GM12878 (cell line): ENCODE measurements around the gene TMOD2. TPM values are rescaled to one million over a fixed set of nuclear protein-coding genes. Genes with fewer than 3 reads are reported as not detected.
A peak's percentile ranks its signal among the peaks of the same experiment; 100 is the strongest.

Source experiments
- ATAC-seq: fragments of 200-7000 bp; cut with Tn5 transposase; 3 replicates; pipeline ENCODE4 v1.9.1; 2020; ENCODE audit warnings: mild to moderate bottlenecking, moderate library complexity
- BruUV-seq: library from RNA; stranded (reverse); fragments of 400-500 nt; replicated peaks from 2 replicates; lab custom pipeline; 2021; lab: Mats Ljungman, UMichigan
- CTCF ChIA-PET: fragments of 300-600 bp; sonication (Branson Sonifier 250); formaldehyde crosslinking; extraction: SDS; loops from one replicate; lab custom pipeline; 2021; ENCODE audit warnings: inconsistent platforms; lab: Yijun Ruan, JAX
- POLR2A ChIA-PET: fragments of 350-600 bp; formaldehyde crosslinking; extraction: SDS; loops from one replicate; lab custom pipeline; 2021; ENCODE audit warnings: inconsistent platforms; lab: Charles Lee
- RAD21 ChIA-PET: fragments of 300-600 bp; sonication (Branson Sonifier 250); formaldehyde crosslinking; loops from one replicate; lab custom pipeline; 2023; ENCODE audit warnings: antibody characterized with exemption; ENCODE audit not compliant: unreplicated experiment; lab: Charles Lee
- SMC1A ChIA-PET: fragments of 300-600 bp; sonication (Branson Sonifier 250); formaldehyde crosslinking; loops from one replicate; lab custom pipeline; 2023; ENCODE audit not compliant: unreplicated experiment, uncharacterized antibody; lab: Charles Lee
- DNase-seq: peaks from one replicate; pipeline ENCODE4 v3.0.0-alpha.2; 2011; ENCODE audit warnings: low read depth, low spot score
- FAIRE-seq: peaks from 3 replicates; lab custom pipeline; 2011; peaks lifted over from hg19 to GRCh38; lab: Jason Lieb, UNC
- H2AFZ ChIP-seq: 2 replicates; pipeline ENCODE4 v1.6.0; 2011; ENCODE audit warnings: low read depth, low read length, control low read depth; ENCODE audit not compliant: control insufficient read depth
- H3K27ac ChIP-seq: 2 replicates; pipeline ENCODE4 v1.5.1; 2011; ENCODE audit warnings: control low read depth; ENCODE audit not compliant: control insufficient read depth, insufficient read depth
- H3K27me3 ChIP-seq, 2 experiments: replicated peaks in 1 of 2; 2 replicates each; pipeline versions ENCODE4 v1.6.0 to v1.6.1; 2011; ENCODE audit warnings: low read length in 1 of 2; ENCODE audit not compliant: control insufficient read depth in 2 of 2, insufficient read depth in 2 of 2
- H3K36me3 ChIP-seq, 2 experiments: 2 replicates each; pipeline ENCODE4 v1.5.1; 2011; ENCODE audit warnings: low read length in 1 of 2; ENCODE audit not compliant: control insufficient read depth in 2 of 2, insufficient read depth in 2 of 2
- H3K4me1 ChIP-seq: 2 replicates; pipeline ENCODE4 v1.6.1; 2011; ENCODE audit warnings: mild to moderate bottlenecking, low read length, moderate library complexity, mixed read lengths; ENCODE audit not compliant: control insufficient read depth, insufficient read depth
- H3K4me2 ChIP-seq: 2 replicates; pipeline ENCODE4 v1.6.0; 2011; ENCODE audit warnings: control low read depth; ENCODE audit not compliant: control insufficient read depth, insufficient read depth
- H3K4me3 ChIP-seq: fragments of 200-600 bp; sonication (generic); 2 replicates; pipeline ENCODE4 v1.5.1; 2016
- H3K79me2 ChIP-seq: 2 replicates; pipeline ENCODE4 v1.6.0; 2011; ENCODE audit warnings: low read length; ENCODE audit not compliant: control insufficient read depth, insufficient read depth
- H3K9ac ChIP-seq: 2 replicates; pipeline ENCODE4 v1.8.0; 2011; ENCODE audit warnings: low read length, control low read depth, mixed read lengths; ENCODE audit not compliant: control insufficient read depth, insufficient read depth
- H3K9me3 ChIP-seq: replicated peaks from 3 replicates; pipeline ENCODE4 v1.5.1; 2011; ENCODE audit warnings: mild to moderate bottlenecking, low read length; ENCODE audit not compliant: control insufficient read depth, insufficient read depth
- H4K20me1 ChIP-seq: 2 replicates; pipeline ENCODE4 v1.6.0; 2011; ENCODE audit not compliant: control insufficient read depth, insufficient read depth
- BACH1 ChIP-seq: fragments of 450-650 bp; IDR thresholded peaks from 2 replicates; pipeline ENCODE4 v1.6.1; 2017; ENCODE audit warnings: mild to moderate bottlenecking, borderline replicate concordance
- CTCF ChIP-seq, 3 experiments: IDR thresholded peaks in 2 of 3; conservative IDR thresholded peaks in 1 of 3; 2 replicates each; pipeline ENCODE4 v1.5.1; 2011; ENCODE audit warnings: low read depth in 3 of 3, low read length in 3 of 3, mild to moderate bottlenecking in 3 of 3, control low read depth in 2 of 3, moderate library complexity in 2 of 3, inconsistent platforms in 1 of 3, mixed read lengths in 1 of 3; ENCODE audit not compliant: control insufficient read depth in 2 of 3, insufficient read depth in 1 of 3; ENCODE audit errors: extremely low read depth in 1 of 3
- HDAC2 ChIP-seq: fragments of 200-600 bp; sonication (generic); IDR thresholded peaks from 2 replicates; pipeline ENCODE4 v1.6.1; 2017
- IRF3 ChIP-seq: fragments of 450-650 bp; IDR thresholded peaks from 2 replicates; pipeline ENCODE4 v1.6.1; 2014; ENCODE audit warnings: mild to moderate bottlenecking
- JUNB ChIP-seq: IDR thresholded peaks from 2 replicates; pipeline ENCODE4 v1.6.1; 2016; ENCODE audit warnings: antibody characterized with exemption, mild to moderate bottlenecking
- KAT2A ChIP-seq: conservative IDR thresholded peaks from 2 replicates; pipeline ENCODE4 v1.6.1; 2011; ENCODE audit warnings: low read depth, low read length; ENCODE audit not compliant: control insufficient read depth
- NBN ChIP-seq: fragments of 450-650 bp; IDR thresholded peaks from 2 replicates; pipeline ENCODE4 v1.6.1; 2016
- NR2C2 ChIP-seq: IDR thresholded peaks from 2 replicates; pipeline ENCODE4 v1.6.1; 2011; ENCODE audit warnings: borderline replicate concordance, low read depth; ENCODE audit not compliant: control insufficient read depth, insufficient read length
- NRF1 ChIP-seq: conservative IDR thresholded peaks from 2 replicates; pipeline ENCODE4 v1.6.1; 2011; ENCODE audit warnings: mild to moderate bottlenecking, low read depth, low read length, improper control_type of control experiment
- PAX5 ChIP-seq: IDR thresholded peaks from 2 replicates; pipeline ENCODE4 v1.6.1; 2011; ENCODE audit warnings: low read depth, low read length, borderline replicate concordance
- PAX8 ChIP-seq: fragments of 450-650 bp; IDR thresholded peaks from 2 replicates; pipeline ENCODE4 v1.6.1; 2017; ENCODE audit warnings: mild to moderate bottlenecking, moderate library complexity
- RAD51 ChIP-seq: fragments of 450-650 bp; IDR thresholded peaks from 2 replicates; pipeline ENCODE4 v1.6.1; 2016; ENCODE audit warnings: moderate library complexity, mild to moderate bottlenecking, inconsistent platforms
- RBBP5 ChIP-seq: fragments of 200-600 bp; sonication (generic); conservative IDR thresholded peaks from 2 replicates; pipeline ENCODE4 v1.6.1; 2016
- SIX5 ChIP-seq: IDR thresholded peaks from 2 replicates; pipeline ENCODE4 v1.6.1; 2011; ENCODE audit warnings: mild to moderate bottlenecking, low read depth, low read length, moderate library complexity; ENCODE audit not compliant: severe bottlenecking
- SMARCA5 ChIP-seq: fragments of 450-650 bp; IDR thresholded peaks from 2 replicates; pipeline ENCODE4 v1.6.1; 2017; ENCODE audit warnings: mild to moderate bottlenecking
- SMC3 ChIP-seq: IDR thresholded peaks from 2 replicates; pipeline ENCODE4 v1.6.1; 2011; ENCODE audit warnings: low read length, improper control_type of control experiment, borderline replicate concordance
- TCF3 ChIP-seq: IDR thresholded peaks from 2 replicates; pipeline ENCODE4 v1.6.1; 2012; ENCODE audit warnings: low read depth, mild to moderate bottlenecking, low read length, borderline replicate concordance; ENCODE audit not compliant: insufficient read depth
- ZBTB11 ChIP-seq: fragments of 450-650 bp; formaldehyde crosslinking; IDR thresholded peaks from 2 replicates; pipeline ENCODE4 v1.5.0; 2022; ENCODE audit warnings: mild to moderate bottlenecking, missing genetic modification characterization
- ZNF274 ChIP-seq: IDR thresholded peaks from one replicate; pipeline ENCODE4 v1.8.0; 2011; ENCODE audit not compliant: insufficient read length, insufficient read depth
- WGBS: methylation state at CpG from one replicate; pipeline ENCODE4 v1.1.6; 2016; ENCODE audit warnings: low lambda C conversion rate; ENCODE audit not compliant: insufficient replicate concordance, insufficient coverage; ENCODE audit errors: missing lambda C conversion rate; 5-methylcytosine and 5-hydroxymethylcytosine counted together
- in situ Hi-C: fragments of 300-500 bp; cut with MboI; formaldehyde crosslinking; loops from 9 replicates; pipeline ENCODE4 v1.14.3; 2018; ENCODE audit warnings: mixed read lengths
- intact Hi-C: fragments of 100-400 bp; cut with micrococcal nuclease; formaldehyde crosslinking; loops from one replicate; pipeline ENCODE4 v1.14.2; 2022; ENCODE audit not compliant: unreplicated experiment
- polyA plus RNA-seq, 11 experiments: library from polyadenylated mRNA; depleted of rRNA in 4 of 11; unstranded in 6 of 11; stranded (reverse) in 5 of 11; fragments of >200 nt; fragmentation: Nextera tagmentation in 4 of 11; fragmentation: Illumina TruSeq in 1 of 11; extraction: Ambion mirVana in 4 of 11; extraction: Trizol in 1 of 11; gene quantifications; 1 replicate in 1 of 11; 2 replicates in 10 of 11; pipeline versions ENCODE4 v1.2.1 to v1.2.3, GENCODE V29; 2011 to 2016; ENCODE audit warnings: inconsistent platforms in 2 of 11, missing spikeins in 2 of 11, low read depth in 1 of 11
- total RNA-seq, 4 experiments: library from RNA; depleted of rRNA in 3 of 4; stranded (reverse); fragments of >200 nt in 3 of 4; fragmentation: Illumina TruSeq in 1 of 4; extraction: Trizol in 1 of 4; gene quantifications; 2 replicates each; pipeline versions ENCODE4 v1.2.1 to v1.2.3, GENCODE V29; 2013 to 2021

The TMOD2 gene
- total and polyA plus RNA-seq, 10 of the 15 experiments (the other 5 are each of a cell fraction or from before 2014, with no cell fraction given) = 0.61 to 15.2 (median 6.3) TPM

DNA sequence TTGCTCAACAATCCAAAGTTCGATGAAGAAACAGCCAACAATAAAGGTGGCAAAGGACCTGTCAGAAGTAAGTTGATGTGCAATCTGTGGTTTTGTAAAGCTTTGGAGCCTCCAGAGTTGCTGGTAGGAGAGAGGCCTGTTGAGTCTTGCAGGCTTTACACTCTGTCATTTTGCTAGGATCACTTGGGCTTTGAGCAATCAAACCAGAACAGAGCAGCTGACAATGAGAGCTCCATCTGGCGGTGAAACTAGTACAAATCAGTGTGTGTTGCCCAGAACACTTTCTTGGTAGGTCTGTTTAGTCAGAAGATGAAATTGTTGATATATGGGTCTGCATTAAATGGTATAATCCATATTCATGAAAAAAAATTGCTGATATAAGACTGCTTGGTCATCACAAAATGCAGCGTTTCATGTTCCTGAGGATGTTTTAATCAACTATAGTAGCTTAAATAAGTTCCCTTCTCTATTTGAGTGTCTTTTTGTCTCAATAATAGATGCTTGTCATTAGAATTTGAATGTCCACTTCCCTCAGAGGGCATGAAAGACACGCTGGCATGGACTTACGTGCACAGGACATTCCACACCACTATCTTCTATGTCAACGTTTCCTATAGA is 25.7 kb downstream of the TMOD2 start:
- WGBS = 43% methylated on average over 6 of the region's 6 CpGs
- Histone ChIP-seq H3K79me2 (no peaks in the 10 kb centered on the region), H3K4me3 (no peak overlapping the region), H3K36me3 (no peaks in the 10 kb centered on the region; a peak in 1 of 4 replicates), H3K4me1 (no peaks in the 10 kb centered on the region), H3K9ac (no peak overlapping the region), H3K4me2 (no peak overlapping the region), H3K9me3 (no peaks in the 10 kb centered on the region), H2AFZ (no peak overlapping the region), H4K20me1 (no peaks in the 10 kb centered on the region), H3K27me3 (no peaks in the 10 kb centered on the region), H3K27ac (no peak overlapping the region)
- in situ Hi-C loops (no loop called here), intact Hi-C loops (loop anchor here (1.0 to 5.0 kb wide), 3 partner anchors 40 to 240 kb away; partner anchors contain the start of gene LYSMD2)
- ChIA-PET CTCF (interaction anchor here (0.5 to 6.6 kb wide), 58 partner anchors 9 to 549 kb away, joined by 3 to 314 read pairs (median 6); partner anchors contain the start of genes DMXL2, LYSMD2 and SCG3), POLR2A (interaction anchor here (1.0 to 1.6 kb wide), 3 partner anchors 41 to 127 kb away, joined by 3 to 6 read pairs (median 5); no protein-coding TSS in a partner anchor), SMC1A (interaction anchor here (0.6 to 4.8 kb wide), 30 partner anchors 10 to 448 kb away, joined by 3 to 170 read pairs (median 5); partner anchors contain the start of genes LYSMD2 and SCG3), RAD21 (interaction anchor here (0.6 to 8.8 kb wide), 20 partner anchors 21 to 1058 kb away, joined by 3 to 232 read pairs (median 4); partner anchors contain the start of gene LYSMD2)
- no TSS peak for BruUV-seq
- peak; percentile 100 for FAIRE-seq
- ATAC-seq = peak; percentile 98
- peak; percentile 43 for DNase-seq
- no peak for TF ChIP-seq SMARCA5
- TF ChIP-seq RBBP5 = no peak
- no peak for TF ChIP-seq JUNB
- no peak for TF ChIP-seq KAT2A
- TF ChIP-seq BACH1 = no peak
- no peak for TF ChIP-seq NR2C2
- TF ChIP-seq HDAC2 = no peak
- TF ChIP-seq TCF3 = no peak
- TF ChIP-seq PAX5 = no peak
- no peak for TF ChIP-seq ZBTB11 (CRISPR knock-in tag)
- TF ChIP-seq ZNF274 = no peak
- no peak for TF ChIP-seq IRF3
- TF ChIP-seq CTCF (IDR thresholded peaks at IDR 0.05 in 2 of 3, conservative IDR thresholded peaks at IDR 0.05 in 1 of 3; ENCODE audit: control insufficient read depth in 2 of 3, extremely low read depth in 1 of 3, insufficient read depth in 1 of 3, low read depth in 3 of 3, low read length in 3 of 3) = peak; percentile 74 to 77 (median 75)
- TF ChIP-seq NBN = no peak
- TF ChIP-seq SIX5 = no peak
- peak; percentile 91 for TF ChIP-seq SMC3
- TF ChIP-seq PAX8 = no peak
- TF ChIP-seq RAD51 = no peak
- no peak for TF ChIP-seq NRF1
